ENCODE data around the gene PAH.
A peak's percentile ranks its signal among the peaks of the same experiment; 100 is the strongest.

Gene PAH

DNA sequence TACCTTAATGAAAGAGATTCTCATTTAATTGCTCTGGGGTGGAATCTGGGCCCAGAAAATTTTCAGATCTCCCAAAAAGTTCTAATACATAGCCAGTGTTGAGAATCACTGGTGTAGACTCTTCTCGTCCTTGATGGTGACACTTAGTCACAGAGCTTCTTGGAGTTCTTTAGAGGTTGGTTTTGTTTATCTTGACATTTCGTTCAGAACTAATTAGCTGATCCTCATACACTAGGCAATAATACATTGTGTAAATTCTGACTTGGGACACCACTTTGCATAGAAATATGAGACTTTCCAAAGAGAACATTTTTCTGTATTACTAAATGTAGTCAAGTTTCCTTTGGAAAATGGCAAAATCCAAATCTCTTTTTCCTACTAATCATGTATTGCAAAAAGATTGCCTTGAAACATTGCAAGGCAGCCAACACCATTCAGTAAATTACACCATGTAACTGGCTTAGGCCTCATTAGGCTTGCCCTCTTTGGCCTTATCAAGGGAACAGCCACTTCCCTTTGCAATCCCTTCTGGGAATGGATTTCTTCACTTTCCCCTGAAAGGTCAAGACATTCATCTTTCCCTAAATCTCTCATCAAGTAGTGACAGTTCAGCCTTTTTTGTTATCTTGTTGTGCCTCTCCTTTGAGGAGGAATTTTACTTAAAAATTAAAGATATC is 102.2 kb downstream of the PAH start:
- no peak for ATAC-seq
- TF ChIP-seq SNAI2 (CRISPR knock-in tag; IDR thresholded peaks at IDR 0.05) (no peak), ZC3H10 (CRISPR knock-in tag; IDR thresholded peaks at IDR 0.05) (no peak), ISL1 (CRISPR knock-in tag; IDR thresholded peaks at IDR 0.05) (no peak), ZNF565 (CRISPR knock-in tag; conservative IDR thresholded peaks at IDR 0.05; ENCODE audit: low read depth) (no peak), GLIS3 (CRISPR knock-in tag; IDR thresholded peaks at IDR 0.05) (no peak), PATZ1 (CRISPR knock-in tag; IDR thresholded peaks at IDR 0.05; ENCODE audit: borderline replicate concordance) (no peak), ZFP30 (CRISPR knock-in tag; IDR thresholded peaks at IDR 0.05) (no peak), CSDC2 (CRISPR knock-in tag; IDR thresholded peaks at IDR 0.05) (no peak), ZFP3 (CRISPR knock-in tag; IDR thresholded peaks at IDR 0.05) (no peak), PPARA (CRISPR knock-in tag; IDR thresholded peaks at IDR 0.05; ENCODE audit: borderline replicate concordance) (no peak), TOX (CRISPR knock-in tag; IDR thresholded peaks at IDR 0.05; ENCODE audit: borderline replicate concordance) (no peak), OSR1 (CRISPR knock-in tag; IDR thresholded peaks at IDR 0.05) (no peak), ZNF8 (CRISPR knock-in tag; IDR thresholded peaks at IDR 0.05) (no peak), ZNF70 (CRISPR knock-in tag; IDR thresholded peaks at IDR 0.05) (no peak), RARB (CRISPR knock-in tag; IDR thresholded peaks at IDR 0.05) (no peak), BACH2 (CRISPR knock-in tag; IDR thresholded peaks at IDR 0.05; ENCODE audit: borderline replicate concordance) (no peak)
- TF ChIP-seq, protein P1, sequence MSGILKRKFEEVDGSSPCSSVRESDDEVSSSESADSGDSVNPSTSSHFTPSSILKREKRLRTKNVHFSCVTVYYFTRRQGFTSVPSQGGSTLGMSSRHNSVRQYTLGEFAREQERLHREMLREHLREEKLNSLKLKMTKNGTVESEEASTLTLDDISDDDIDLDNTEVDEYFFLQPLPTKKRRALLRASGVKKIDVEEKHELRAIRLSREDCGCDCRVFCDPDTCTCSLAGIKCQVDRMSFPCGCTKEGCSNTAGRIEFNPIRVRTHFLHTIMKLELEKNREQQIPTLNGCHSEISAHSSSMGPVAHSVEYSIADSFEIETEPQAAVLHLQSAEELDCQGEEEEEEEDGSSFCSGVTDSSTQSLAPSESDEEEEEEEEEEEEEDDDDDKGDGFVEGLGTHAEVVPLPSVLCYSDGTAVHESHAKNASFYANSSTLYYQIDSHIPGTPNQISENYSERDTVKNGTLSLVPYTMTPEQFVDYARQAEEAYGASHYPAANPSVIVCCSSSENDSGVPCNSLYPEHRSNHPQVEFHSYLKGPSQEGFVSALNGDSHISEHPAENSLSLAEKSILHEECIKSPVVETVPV (CRISPR knock-in tag; IDR thresholded peaks at IDR 0.05) = no peak
- TF ChIP-seq, protein P2, sequence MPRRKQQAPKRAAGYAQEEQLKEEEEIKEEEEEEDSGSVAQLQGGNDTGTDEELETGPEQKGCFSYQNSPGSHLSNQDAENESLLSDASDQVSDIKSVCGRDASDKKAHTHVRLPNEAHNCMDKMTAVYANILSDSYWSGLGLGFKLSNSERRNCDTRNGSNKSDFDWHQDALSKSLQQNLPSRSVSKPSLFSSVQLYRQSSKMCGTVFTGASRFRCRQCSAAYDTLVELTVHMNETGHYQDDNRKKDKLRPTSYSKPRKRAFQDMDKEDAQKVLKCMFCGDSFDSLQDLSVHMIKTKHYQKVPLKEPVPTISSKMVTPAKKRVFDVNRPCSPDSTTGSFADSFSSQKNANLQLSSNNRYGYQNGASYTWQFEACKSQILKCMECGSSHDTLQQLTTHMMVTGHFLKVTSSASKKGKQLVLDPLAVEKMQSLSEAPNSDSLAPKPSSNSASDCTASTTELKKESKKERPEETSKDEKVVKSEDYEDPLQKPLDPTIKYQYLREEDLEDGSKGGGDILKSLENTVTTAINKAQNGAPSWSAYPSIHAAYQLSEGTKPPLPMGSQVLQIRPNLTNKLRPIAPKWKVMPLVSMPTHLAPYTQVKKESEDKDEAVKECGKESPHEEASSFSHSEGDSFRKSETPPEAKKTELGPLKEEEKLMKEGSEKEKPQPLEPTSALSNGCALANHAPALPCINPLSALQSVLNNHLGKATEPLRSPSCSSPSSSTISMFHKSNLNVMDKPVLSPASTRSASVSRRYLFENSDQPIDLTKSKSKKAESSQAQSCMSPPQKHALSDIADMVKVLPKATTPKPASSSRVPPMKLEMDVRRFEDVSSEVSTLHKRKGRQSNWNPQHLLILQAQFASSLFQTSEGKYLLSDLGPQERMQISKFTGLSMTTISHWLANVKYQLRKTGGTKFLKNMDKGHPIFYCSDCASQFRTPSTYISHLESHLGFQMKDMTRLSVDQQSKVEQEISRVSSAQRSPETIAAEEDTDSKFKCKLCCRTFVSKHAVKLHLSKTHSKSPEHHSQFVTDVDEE (CRISPR knock-in tag; IDR thresholded peaks at IDR 0.05) = no peak

DNA sequence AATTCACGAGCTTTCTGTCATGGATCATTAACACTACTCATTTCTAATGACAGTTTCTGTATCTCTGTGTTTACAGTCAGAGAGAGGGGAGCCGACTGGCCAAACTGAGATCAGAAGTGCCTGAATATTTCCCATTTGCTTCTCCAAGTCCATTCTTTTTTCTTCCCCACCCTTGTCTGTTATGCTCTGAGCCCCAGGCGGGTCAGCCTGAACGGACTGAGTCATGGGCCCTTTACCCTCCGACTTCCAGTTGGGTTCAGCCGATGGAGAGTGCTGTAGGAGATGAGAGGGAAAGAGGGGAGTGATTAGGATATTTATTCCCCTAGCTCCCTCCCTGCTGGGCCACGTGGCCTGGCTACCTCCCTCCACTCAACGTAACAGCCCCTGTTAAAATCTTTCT is 104.7 kb downstream of the PAH start:
- TF ChIP-seq, protein P3, sequence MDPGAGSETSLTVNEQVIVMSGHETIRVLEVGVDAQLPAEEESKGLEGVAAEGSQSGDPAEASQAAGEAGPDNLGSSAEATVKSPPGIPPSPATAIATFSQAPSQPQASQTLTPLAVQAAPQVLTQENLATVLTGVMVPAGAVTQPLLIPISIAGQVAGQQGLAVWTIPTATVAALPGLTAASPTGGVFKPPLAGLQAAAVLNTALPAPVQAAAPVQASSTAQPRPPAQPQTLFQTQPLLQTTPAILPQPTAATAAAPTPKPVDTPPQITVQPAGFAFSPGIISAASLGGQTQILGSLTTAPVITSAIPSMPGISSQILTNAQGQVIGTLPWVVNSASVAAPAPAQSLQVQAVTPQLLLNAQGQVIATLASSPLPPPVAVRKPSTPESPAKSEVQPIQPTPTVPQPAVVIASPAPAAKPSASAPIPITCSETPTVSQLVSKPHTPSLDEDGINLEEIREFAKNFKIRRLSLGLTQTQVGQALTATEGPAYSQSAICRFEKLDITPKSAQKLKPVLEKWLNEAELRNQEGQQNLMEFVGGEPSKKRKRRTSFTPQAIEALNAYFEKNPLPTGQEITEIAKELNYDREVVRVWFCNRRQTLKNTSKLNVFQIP (CRISPR knock-in tag; IDR thresholded peaks at IDR 0.05; ENCODE audit: borderline replicate concordance, low read depth) = no peak
- TF ChIP-seq TOX (CRISPR knock-in tag; IDR thresholded peaks at IDR 0.05; ENCODE audit: borderline replicate concordance) = no peak
- no peak for TF ChIP-seq ISL1 (CRISPR knock-in tag; IDR thresholded peaks at IDR 0.05)

GRCh38 chr12:102811110-102811737 is 105.8 kb downstream of the PAH start:
- peak; percentile 54; the same call in 2 of the 3 replicates for ATAC-seq
- TF ChIP-seq, protein P3 (CRISPR knock-in tag; IDR thresholded peaks at IDR 0.05; ENCODE audit: borderline replicate concordance, low read depth) = no peak
- TF ChIP-seq ISL1 (CRISPR knock-in tag; IDR thresholded peaks at IDR 0.05) (no peak), ZNF565 (CRISPR knock-in tag; conservative IDR thresholded peaks at IDR 0.05; ENCODE audit: low read depth) (no peak), ZNF70 (CRISPR knock-in tag; IDR thresholded peaks at IDR 0.05) (no peak), ZNF8 (CRISPR knock-in tag; IDR thresholded peaks at IDR 0.05) (no peak), ESRRG (CRISPR knock-in tag; IDR thresholded peaks at IDR 0.05) (no peak), CSDC2 (CRISPR knock-in tag; IDR thresholded peaks at IDR 0.05) (no peak), GLIS3 (CRISPR knock-in tag; IDR thresholded peaks at IDR 0.05) (no peak), TCF4 (CRISPR knock-in tag; IDR thresholded peaks at IDR 0.05; ENCODE audit: borderline replicate concordance) (no peak), SNAI2 (CRISPR knock-in tag; IDR thresholded peaks at IDR 0.05) (no peak), OSR1 (CRISPR knock-in tag; IDR thresholded peaks at IDR 0.05) (no peak), ZFP30 (CRISPR knock-in tag; IDR thresholded peaks at IDR 0.05) (no peak)
- TF ChIP-seq, protein P4, sequence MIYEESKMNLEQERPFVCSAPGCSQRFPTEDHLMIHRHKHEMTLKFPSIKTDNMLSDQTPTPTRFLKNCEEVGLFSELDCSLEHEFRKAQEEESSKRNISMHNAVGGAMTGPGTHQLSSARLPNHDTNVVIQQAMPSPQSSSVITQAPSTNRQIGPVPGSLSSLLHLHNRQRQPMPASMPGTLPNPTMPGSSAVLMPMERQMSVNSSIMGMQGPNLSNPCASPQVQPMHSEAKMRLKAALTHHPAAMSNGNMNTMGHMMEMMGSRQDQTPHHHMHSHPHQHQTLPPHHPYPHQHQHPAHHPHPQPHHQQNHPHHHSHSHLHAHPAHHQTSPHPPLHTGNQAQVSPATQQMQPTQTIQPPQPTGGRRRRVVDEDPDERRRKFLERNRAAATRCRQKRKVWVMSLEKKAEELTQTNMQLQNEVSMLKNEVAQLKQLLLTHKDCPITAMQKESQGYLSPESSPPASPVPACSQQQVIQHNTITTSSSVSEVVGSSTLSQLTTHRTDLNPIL (CRISPR knock-in tag; IDR thresholded peaks at IDR 0.05; ENCODE audit: low read depth) = no peak
- TF ChIP-seq, protein P1 (CRISPR knock-in tag; IDR thresholded peaks at IDR 0.05) = no peak

More for the DNA sequence above, 104.7 kb downstream of the PAH start:
- no peak for ATAC-seq
